IPS-18c (cell line): ENCODE measurements around the gene KIF15.

Experiments
- H3K4me3 ChIP-seq: 2 replicates; pipeline ENCODE4 v1.7.0; 2013; ENCODE audit warnings: low read depth, mild to moderate bottlenecking, low read length, moderate library complexity; ENCODE audit not compliant: insufficient read depth
- H3K9me3 ChIP-seq: one replicate; pipeline ENCODE4 v1.6.1; 2013; ENCODE audit warnings: mild to moderate bottlenecking, low read length, moderate library complexity; ENCODE audit not compliant: control insufficient read depth, insufficient read depth

KIF15 gene

GRCh38 chr3:44761424-44762169 lies at the start of gene KIF15, which contains the start of gene KIAA1143:
KIF15 (plus strand) TSS chr3:44761794; CDS start chr3:44761866, 72 bp downstream.
KIAA1143 (minus strand) TSS chr3:44761619; CDS start chr3:44761602, 17 bp downstream.
- peak within 1 kb of the TSS; percentile 95 for H3K4me3 ChIP-seq

GRCh38 chr3:44712455-44713075 lies 49.0 kb upstream of the KIF15 start, which contains the start of gene ZNF502:
ZNF502 (plus strand) TSS chr3:44712660; CDS start chr3:44720262, 7,602 bp downstream.
- Histone ChIP-seq H3K4me3 (peak within 1 kb of the TSS; percentile 67), H3K9me3 (peaks cover 3% of the 10 kb centered on the region)

More at GRCh38 chr3:44761424-44762169, at the start of gene KIF15, which contains the start of gene KIAA1143:
- peaks cover 3% of the 10 kb centered on the region for H3K9me3 ChIP-seq

- no peak overlapping the region for H3K4me3 ChIP-seq
- peaks cover 31% of the 10 kb centered on the region for H3K9me3 ChIP-seq
These were observed 40.1 kb upstream of the KIF15 start for GRCh38 chr3:44721231-44722102.

- H3K9me3 ChIP-seq, result peaks cover 31% of the 10 kb centered on the region
- H3K4me3 ChIP-seq, result no peak overlapping the region
These were observed 39.5 kb upstream of the KIF15 start for GRCh38 chr3:44722103-44722401.

GRCh38 chr3:44729384-44729910 lies 32.1 kb upstream of the KIF15 start, which contains the start of gene ZNF501:
ZNF501 (plus strand) TSS chr3:44729635; CDS start chr3:44734422, 4,787 bp downstream.
- H3K4me3 ChIP-seq, result peak within 1 kb of the TSS; percentile 82
- no peaks in the 10 kb centered on the region for H3K9me3 ChIP-seq

- H3K9me3 ChIP-seq, result peaks cover 8% of the 10 kb centered on the region
- no peak overlapping the region for H3K4me3 ChIP-seq
These were observed 26.9 kb upstream of the KIF15 start for GRCh38 chr3:44734646-44735168.

- Histone ChIP-seq H3K9me3 (peaks cover 3% of the 10 kb centered on the region), H3K4me3 (peak overlapping the region; percentile 95)
These were observed 532 bp upstream of the KIF15 start for GRCh38 chr3:44761101-44761423.

- H3K9me3 ChIP-seq, result peaks cover 6% of the 10 kb centered on the region
- peak overlapping the region; percentile 95 for H3K4me3 ChIP-seq
These were observed 630 bp downstream of the KIF15 start for GRCh38 chr3:44762170-44762677.

- Histone ChIP-seq H3K4me3 (peak overlapping the region; percentile 95), H3K9me3 (peaks cover 6% of the 10 kb centered on the region)
These were observed 1.1 kb downstream of the KIF15 start for GRCh38 chr3:44762690-44763089.

- peaks cover 8% of the 10 kb centered on the region for H3K9me3 ChIP-seq
- H3K4me3 ChIP-seq, result no peak overlapping the region
These were observed 2.7 kb downstream of the KIF15 start for GRCh38 chr3:44764248-44764647.

- H3K9me3 ChIP-seq, result peaks cover 9% of the 10 kb centered on the region
These were observed 10.0 kb downstream of the KIF15 start for GRCh38 chr3:44771424-44772098.

GRCh38 chr3:44772099-44772442 lies 10.5 kb downstream of the KIF15 start:
- H3K9me3 ChIP-seq, result peaks cover 8% of the 10 kb centered on the region

More at GRCh38 chr3:44771424-44772098, 10.0 kb downstream of the KIF15 start:
- no peak overlapping the region for H3K4me3 ChIP-seq

GRCh38 chr3:44782891-44783290 lies 21.3 kb downstream of the KIF15 start:
- Histone ChIP-seq H3K9me3 (no peaks in the 10 kb centered on the region), H3K4me3 (no peak overlapping the region)

More at GRCh38 chr3:44772099-44772442, 10.5 kb downstream of the KIF15 start:
- H3K4me3 ChIP-seq, result no peak overlapping the region

- Histone ChIP-seq H3K4me3 (no peak overlapping the region), H3K9me3 (no peaks in the 10 kb centered on the region)
These were observed 33.6 kb downstream of the KIF15 start for GRCh38 chr3:44795197-44795596.

- no peak overlapping the region for H3K4me3 ChIP-seq
- no peaks in the 10 kb centered on the region for H3K9me3 ChIP-seq
These were observed 40.4 kb downstream of the KIF15 start for GRCh38 chr3:44802011-44802410.

- no peaks in the 10 kb centered on the region for H3K9me3 ChIP-seq
- H3K4me3 ChIP-seq, result no peak overlapping the region
These were observed 41.7 kb downstream of the KIF15 start for GRCh38 chr3:44803298-44803697.
